Measurements from ENCODE around the gene SDHAF1. TPM values are rescaled to one million over a fixed set of nuclear protein-coding genes. Genes with fewer than 3 reads are reported as not detected.

Gene SDHAF1
- total and polyA plus RNA-seq, 2 of the 8 experiments (the other 6 are each of a cell fraction or from before 2014, with no cell fraction given): 16.0 to 21.3 TPM

GRCh38 chr19:36023432-36023831 lies 28.4 kb downstream of the SDHAF1 start:
- no peak overlapping the region for H3K14ac ChIP-seq (ENCODE audit: insufficient read length)
- no peak overlapping the region for H4K8ac ChIP-seq (ENCODE audit: extremely low read depth, insufficient read depth, low read length)
- no peak overlapping the region for H3K4ac ChIP-seq (replicated peaks; ENCODE audit: insufficient read length, low read depth, low read length)
- no peak overlapping the region for H4K5ac ChIP-seq (ENCODE audit: insufficient read length, low read depth, low read length)
- no peak overlapping the region for H2BK12ac ChIP-seq (ENCODE audit: low read depth, low read length)
- POLR2A ChIA-PET (ENCODE audit: partially characterized antibody): interaction anchor here (0.9 to 2.4 kb wide), 2 partner anchors 9 to 13 kb away, joined by 3 to 7 read pairs; partner anchors contain the start of gene ALKBH6
- H3K18ac ChIP-seq (ENCODE audit: extremely low read depth, low read length): no peak overlapping the region
- CTCF ChIA-PET (ENCODE audit: partially characterized antibody): interaction anchor here (1.3 to 1.4 kb wide), 2 partner anchors 28 to 38 kb away, joined by 3 to 4 read pairs; no protein-coding TSS in a partner anchor
- 86% methylated on average over 5 of the region's 5 CpGs; no CpG with 5 or more reads in 1 of the 2 experiments for WGBS, 2 experiments (ENCODE audit: extremely low coverage in 1 of 2, insufficient coverage in 1 of 2, insufficient read length in 1 of 2, insufficient replicate concordance in 2 of 2, low coverage in 1 of 2, low lambda C conversion rate in 2 of 2, missing lambda C conversion rate in 1 of 2)
- DNase-seq (ENCODE audit: low read depth in 1 of 2, low spot score in 2 of 2) (no peak), FAIRE-seq (no peak)
- H3K27ac ChIP-seq (ENCODE audit: low read depth, low read length): no peak overlapping the region
- no peak overlapping the region for H3K23ac ChIP-seq (ENCODE audit: insufficient read length)
- H3K79me1 ChIP-seq (ENCODE audit: low read depth, low read length): no peaks in the 10 kb centered on the region
- H3K9ac ChIP-seq (replicated peaks in 1 of 4; ENCODE audit: extremely low read depth in 1 of 4, low read depth in 3 of 4, low read length in 3 of 4): no peak overlapping the region
- H3K36me3 ChIP-seq (ENCODE audit: control insufficient read depth in 2 of 4, insufficient read depth in 4 of 4, low read length in 3 of 4): peaks cover 0 to 26% (median 5%) of the 10 kb centered on the region in 4 experiments; a peak in 4 of 8 replicates
- H3K4me1 ChIP-seq (replicated peaks in 1 of 4; ENCODE audit: control insufficient read depth in 3 of 4, insufficient read depth in 4 of 4, low read length in 3 of 4): no peaks in the 10 kb centered on the region
- H2BK120ac ChIP-seq (replicated peaks; ENCODE audit: low read depth, low read length): no peak overlapping the region
- no peak overlapping the region for H2BK20ac ChIP-seq (ENCODE audit: low read length)
- no peaks in the 10 kb centered on the region for H3K23me2 ChIP-seq (ENCODE audit: low read depth, low read length)
- peaks cover 0 to 3% of the 10 kb centered on the region in 2 experiments for H4K20me1 ChIP-seq (replicated peaks in 1 of 2; ENCODE audit: control insufficient read depth in 1 of 2, insufficient read depth in 2 of 2, low read length in 2 of 2)
- H3K27me3 ChIP-seq (replicated peaks in 1 of 4; ENCODE audit: control insufficient read depth in 3 of 4, extremely low read depth in 1 of 4, insufficient read depth in 3 of 4, low read length in 3 of 4): no peaks in the 10 kb centered on the region; a peak in 1 of 7 replicates
- H2BK15ac ChIP-seq (ENCODE audit: low read length): no peak overlapping the region
- H4K91ac ChIP-seq (replicated peaks; ENCODE audit: insufficient read length, low read length): no peak overlapping the region
- H3K4me2 ChIP-seq (ENCODE audit: insufficient read depth in 1 of 2, low read depth in 2 of 2, low read length in 2 of 2): no peak overlapping the region
- no peaks in the 10 kb centered on the region for H3K79me2 ChIP-seq (ENCODE audit: control insufficient read depth in 1 of 2, insufficient read depth in 2 of 2, low read length in 2 of 2)
- H2AK5ac ChIP-seq (ENCODE audit: low read depth, low read length): no peak overlapping the region
- H2AFZ ChIP-seq (ENCODE audit: low read length): no peak overlapping the region
- no peaks in the 10 kb centered on the region for H3K9me3 ChIP-seq (ENCODE audit: insufficient read depth in 2 of 2, low read depth in 1 of 2, low read length in 1 of 2)
- no peak overlapping the region for H2BK5ac ChIP-seq (ENCODE audit: low read depth, low read length)
- H3K56ac ChIP-seq (replicated peaks; ENCODE audit: insufficient read length, low read depth, low read length): no peak overlapping the region
- no peak overlapping the region for H3K4me3 ChIP-seq (ENCODE audit: extremely low read depth in 1 of 4, insufficient read depth in 2 of 4, low read depth in 3 of 4, low read length in 4 of 4)
- TF ChIP-seq PHF8 (conservative IDR thresholded peaks at IDR 0.05; ENCODE audit: low read depth, low read length): no peak

Measured in H1 (cell line).